Mesenchymal stem cell (in vitro differentiated cells and primary cell): Measurements from ENCODE around the gene TRIP12.

ENCODE experiments used
- DNase-seq: peaks from one replicate; pipeline ENCODE4 v3.0.0-alpha.2; 2013
- H2AFZ ChIP-seq: one replicate; pipeline ENCODE4 v1.6.1; 2013; ENCODE audit warnings: low read depth, mild to moderate bottlenecking, control low read depth, inconsistent platforms, low read length, moderate library complexity
- H2AK5ac ChIP-seq: 2 replicates; pipeline ENCODE4 v1.6.1; 2013; ENCODE audit warnings: low read length, moderate library complexity, mild to moderate bottlenecking, inconsistent platforms; ENCODE audit not compliant: severe bottlenecking
- H2BK120ac ChIP-seq: one replicate; pipeline ENCODE4 v1.6.1; 2013; ENCODE audit warnings: low read depth, mild to moderate bottlenecking, inconsistent platforms, low read length, moderate library complexity
- H2BK12ac ChIP-seq, 2 experiments: one replicate each; pipeline ENCODE4 v1.6.1; 2013; ENCODE audit warnings: inconsistent platforms in 2 of 2, low read length in 2 of 2, mild to moderate bottlenecking in 2 of 2, moderate library complexity in 2 of 2, control low read depth in 1 of 2
- H2BK15ac ChIP-seq: one replicate; pipeline ENCODE4 v1.6.1; 2013; ENCODE audit warnings: mild to moderate bottlenecking, low read depth, inconsistent platforms; ENCODE audit not compliant: poor library complexity, severe bottlenecking
- H2BK5ac ChIP-seq: 2 replicates; pipeline ENCODE4 v1.6.1; 2013; ENCODE audit warnings: low read depth, mild to moderate bottlenecking, low read length, control low read depth, inconsistent platforms; ENCODE audit not compliant: poor library complexity, severe bottlenecking
- H3K14ac ChIP-seq, 2 experiments: one replicate each; pipeline ENCODE4 v1.6.1; 2013; ENCODE audit warnings: inconsistent platforms in 2 of 2, low read length in 2 of 2, control low read depth in 1 of 2, mild to moderate bottlenecking in 1 of 2, moderate library complexity in 1 of 2
- H3K18ac ChIP-seq, 2 experiments: one replicate each; pipeline ENCODE4 v1.6.1; 2013; ENCODE audit warnings: inconsistent platforms in 2 of 2, low read length in 2 of 2, control low read depth in 1 of 2, low read depth in 1 of 2, mild to moderate bottlenecking in 1 of 2
- H3K23ac ChIP-seq, 2 experiments: one replicate each; pipeline ENCODE4 v1.6.1; 2013; ENCODE audit warnings: inconsistent platforms in 2 of 2, low read length in 2 of 2, mild to moderate bottlenecking in 2 of 2, moderate library complexity in 2 of 2, control low read depth in 1 of 2
- H3K27ac ChIP-seq: 2 replicates; pipeline ENCODE4 v1.5.1; 2013; ENCODE audit warnings: mild to moderate bottlenecking, moderate library complexity, low read length, control low read depth, inconsistent platforms; ENCODE audit not compliant: poor library complexity, severe bottlenecking
- H3K27me3 ChIP-seq, 2 experiments: 2 replicates each; pipeline versions ENCODE4 v1.6.1 to v1.7.0; 2013; ENCODE audit warnings: low read length in 2 of 2, mild to moderate bottlenecking in 2 of 2, moderate library complexity in 2 of 2, control low read depth in 1 of 2, inconsistent platforms in 1 of 2; ENCODE audit not compliant: control insufficient read depth in 1 of 2, insufficient read depth in 1 of 2
- H3K36me3 ChIP-seq, 2 experiments: 2 replicates each; pipeline versions ENCODE4 v1.6.1 to v1.7.0; 2013; ENCODE audit warnings: low read length in 2 of 2, control low read depth in 1 of 2, inconsistent platforms in 1 of 2, low read depth in 1 of 2, mild to moderate bottlenecking in 1 of 2; ENCODE audit not compliant: insufficient read depth in 2 of 2, control insufficient read depth in 1 of 2
- H3K4ac ChIP-seq, 2 experiments: one replicate each; pipeline ENCODE4 v1.6.1; 2013; ENCODE audit warnings: inconsistent platforms in 2 of 2, low read length in 2 of 2, mild to moderate bottlenecking in 2 of 2, moderate library complexity in 2 of 2, control low read depth in 1 of 2, low read depth in 1 of 2
- H3K4me1 ChIP-seq: 2 replicates; pipeline ENCODE4 v1.6.1; 2013; ENCODE audit warnings: low read depth, low read length, control low read depth; ENCODE audit not compliant: control insufficient read depth, insufficient read depth
- H3K4me2 ChIP-seq: 2 replicates; pipeline ENCODE4 v1.6.1; 2013; ENCODE audit warnings: low read length, mild to moderate bottlenecking, inconsistent platforms; ENCODE audit not compliant: poor library complexity, severe bottlenecking
- H3K4me3 ChIP-seq, 2 experiments: 2 replicates each; pipeline versions ENCODE4 v1.5.1 to v1.7.0; 2013; ENCODE audit warnings: low read length in 2 of 2, mild to moderate bottlenecking in 2 of 2, control low read depth in 1 of 2, low read depth in 1 of 2; ENCODE audit not compliant: insufficient read depth in 1 of 2
- H3K79me1 ChIP-seq: replicated peaks from 2 replicates; pipeline ENCODE4 v1.6.1; 2013; ENCODE audit warnings: mild to moderate bottlenecking, control low read depth, low read length, inconsistent platforms; ENCODE audit not compliant: poor library complexity, severe bottlenecking
- H3K9ac ChIP-seq: 2 replicates; pipeline ENCODE4 v1.7.0; 2013; ENCODE audit warnings: mild to moderate bottlenecking, low read length, moderate library complexity
- H3K9me3 ChIP-seq: 2 replicates; pipeline ENCODE4 v1.7.0; 2013; ENCODE audit warnings: mild to moderate bottlenecking, low read length; ENCODE audit not compliant: control insufficient read depth
- H4K8ac ChIP-seq: one replicate; pipeline ENCODE4 v1.6.1; 2013; ENCODE audit warnings: inconsistent platforms, mild to moderate bottlenecking, low read length, moderate library complexity
- H4K91ac ChIP-seq: one replicate; pipeline ENCODE4 v1.6.1; 2013; ENCODE audit warnings: mild to moderate bottlenecking, low read length, inconsistent platforms
- WGBS: methylation state at CpG from one replicate; pipeline ENCODE4 v1.1.7; 2013; ENCODE audit warnings: mixed read lengths; 5-methylcytosine and 5-hydroxymethylcytosine counted together

Gene TRIP12

DNA sequence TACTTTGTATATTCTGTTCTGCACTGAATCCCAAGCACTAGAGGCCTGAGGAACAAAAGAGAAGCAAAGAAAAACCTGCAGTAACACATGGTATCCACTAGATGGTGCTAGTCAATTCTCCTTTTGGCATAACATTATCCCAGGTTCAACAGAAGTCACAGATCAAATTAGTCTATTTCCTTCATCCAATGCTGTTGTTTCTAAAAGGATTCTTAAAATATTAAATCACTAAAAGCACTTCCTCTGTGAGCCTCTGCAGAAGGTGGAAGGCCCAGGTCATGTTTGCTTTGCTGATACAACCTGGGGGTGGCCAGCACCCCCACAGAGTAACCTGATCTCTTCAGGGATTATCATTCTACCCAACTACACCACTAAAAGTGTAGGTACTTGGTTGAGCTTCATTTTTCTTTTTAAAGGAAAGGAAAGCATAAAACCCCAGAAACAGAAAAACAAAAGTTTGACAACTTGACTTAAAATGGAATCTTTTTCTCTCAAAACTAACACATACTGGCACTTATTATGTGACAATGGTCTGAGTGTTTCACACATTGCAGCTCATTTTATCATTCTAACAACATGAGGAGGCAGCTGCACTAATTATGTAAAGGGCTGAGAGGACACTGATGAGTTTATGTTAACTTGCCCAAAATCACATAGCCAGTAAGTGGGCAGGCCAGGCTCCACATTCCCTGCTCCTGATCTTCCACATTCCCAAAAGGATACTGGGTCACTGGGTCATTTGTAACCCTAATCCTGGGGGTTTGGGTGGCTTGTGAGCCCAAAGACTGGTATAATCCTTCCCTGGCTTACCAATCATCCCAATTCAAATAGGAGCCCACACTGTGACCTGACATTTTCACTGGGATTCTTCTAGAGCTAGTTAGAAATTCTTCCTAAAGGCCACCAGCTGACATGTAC is 140.7 kb downstream of the TRIP12 start:
- peak; percentile 66 for DNase-seq
- H3K4ac ChIP-seq = no peak overlapping the region
- no peaks in the 10 kb centered on the region for H3K27me3 ChIP-seq
- peaks cover 9 to 90% of the 10 kb centered on the region in 2 experiments for H3K36me3 ChIP-seq
- no peak overlapping the region for H3K23ac ChIP-seq
- H3K4me3 ChIP-seq = no peak overlapping the region
- no peak overlapping the region for H2AFZ ChIP-seq
- peaks cover 23% of the 10 kb centered on the region for H3K79me1 ChIP-seq
- no peak overlapping the region for H2BK12ac ChIP-seq
- no peak overlapping the region for H2BK5ac ChIP-seq
- no peak overlapping the region for H3K18ac ChIP-seq
- H2AK5ac ChIP-seq = no peak overlapping the region
- H3K14ac ChIP-seq = no peak overlapping the region
- H2BK15ac ChIP-seq = no peak overlapping the region
- H3K9me3 ChIP-seq = no peaks in the 10 kb centered on the region
- no peak overlapping the region for H4K91ac ChIP-seq
- H3K4me1 ChIP-seq = peaks cover 5% of the 10 kb centered on the region
- H3K9ac ChIP-seq = peak overlapping the region; percentile 34
- H2BK120ac ChIP-seq = no peak overlapping the region
- no peak overlapping the region for H3K4me2 ChIP-seq
- peak overlapping the region; percentile 57 for H3K27ac ChIP-seq
- no peak overlapping the region for H4K8ac ChIP-seq

DNA sequence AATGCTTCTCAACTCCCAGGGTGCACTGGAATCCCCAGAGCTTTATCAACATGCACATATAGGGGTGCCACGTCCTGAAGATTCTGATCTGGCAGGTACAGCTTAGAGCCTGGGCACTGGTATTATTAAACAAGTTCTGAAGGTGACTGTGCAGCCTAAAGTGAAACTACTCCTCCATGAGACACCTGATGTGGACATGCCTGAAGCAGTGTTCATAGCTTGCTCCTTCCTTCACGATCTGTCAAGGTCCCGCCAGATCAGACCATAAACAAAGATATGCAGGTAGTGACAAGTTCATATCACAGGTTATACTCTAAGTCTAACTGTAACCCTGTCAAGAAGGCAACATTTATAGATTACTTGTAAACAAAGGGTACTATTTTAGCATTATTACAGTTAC is 142.2 kb downstream of the TRIP12 start:
- Histone ChIP-seq H3K18ac (no peak overlapping the region), H3K4me2 (no peak overlapping the region), H3K4ac (no peak overlapping the region), H3K79me1 (peaks cover 23% of the 10 kb centered on the region), H2AFZ (no peak overlapping the region), H3K36me3 (peaks cover 9 to 89% of the 10 kb centered on the region in 2 experiments), H3K27ac (no peak overlapping the region), H3K23ac (no peak overlapping the region), H2BK15ac (no peak overlapping the region), H3K4me1 (peaks cover 5% of the 10 kb centered on the region), H4K8ac (no peak overlapping the region), H3K9ac (no peak overlapping the region), H2BK5ac (no peak overlapping the region), H4K91ac (no peak overlapping the region), H3K9me3 (no peaks in the 10 kb centered on the region), H2BK12ac (no peak overlapping the region), H3K14ac (no peak overlapping the region), H2BK120ac (no peak overlapping the region), H3K27me3 (no peaks in the 10 kb centered on the region), H2AK5ac (no peak overlapping the region), H3K4me3 (no peak overlapping the region)
- DNase-seq = no peak
- 96% methylated on average over 2 of the region's 3 CpGs for WGBS

DNA sequence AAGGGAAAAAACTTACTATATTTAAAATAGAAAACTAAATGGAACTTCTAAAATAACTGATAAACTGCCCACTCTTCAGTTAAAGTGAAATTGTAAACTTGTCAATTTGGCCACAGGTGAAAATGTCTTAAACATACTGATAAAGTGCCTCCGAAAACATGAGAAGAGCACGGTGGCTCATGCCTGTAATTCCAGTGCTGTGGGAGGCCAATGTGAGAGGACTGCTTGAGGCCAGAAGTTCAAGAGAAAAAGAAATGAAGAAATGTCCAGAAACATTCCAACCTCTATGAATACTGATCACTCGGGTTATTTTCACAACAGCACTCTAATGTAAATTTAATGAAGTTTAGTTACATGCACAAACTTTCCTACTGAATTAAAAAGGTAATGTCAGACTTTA is 144.1 kb downstream of the TRIP12 start:
- no peak for DNase-seq
- Histone ChIP-seq H2BK120ac (no peak overlapping the region), H2AK5ac (no peak overlapping the region), H3K36me3 (peaks cover 21 to 98% of the 10 kb centered on the region in 2 experiments), H3K18ac (no peak overlapping the region), H2BK15ac (no peak overlapping the region), H4K8ac (no peak overlapping the region), H3K4ac (no peak overlapping the region), H3K27me3 (no peaks in the 10 kb centered on the region), H3K79me1 (peaks cover 30% of the 10 kb centered on the region), H3K23ac (no peak overlapping the region), H3K9ac (no peak overlapping the region), H2BK12ac (no peak overlapping the region), H3K9me3 (no peaks in the 10 kb centered on the region), H4K91ac (no peak overlapping the region), H3K14ac (no peak overlapping the region), H3K4me2 (no peak overlapping the region), H2BK5ac (no peak overlapping the region), H2AFZ (no peak overlapping the region), H3K27ac (no peak overlapping the region), H3K4me3 (no peak overlapping the region), H3K4me1 (peaks cover 5% of the 10 kb centered on the region)
- WGBS = 94% methylated on average over 2 of the region's 3 CpGs

- Histone ChIP-seq H3K23ac (no peak overlapping the region), H3K4ac (no peak overlapping the region), H2BK15ac (no peak overlapping the region), H3K79me1 (peaks cover 27% of the 10 kb centered on the region), H3K9ac (no peak overlapping the region), H2BK12ac (no peak overlapping the region), H2AK5ac (no peak overlapping the region), H3K18ac (no peak overlapping the region), H3K27ac (no peak overlapping the region), H3K27me3 (no peaks in the 10 kb centered on the region), H3K4me3 (no peak overlapping the region), H3K9me3 (no peaks in the 10 kb centered on the region), H3K36me3 (peaks cover 23 to 98% of the 10 kb centered on the region in 2 experiments), H4K91ac (no peak overlapping the region), H2BK120ac (no peak overlapping the region), H2BK5ac (no peak overlapping the region), H2AFZ (no peak overlapping the region), H3K4me2 (no peak overlapping the region), H3K14ac (no peak overlapping the region), H3K4me1 (peaks cover 3% of the 10 kb centered on the region), H4K8ac (no peak overlapping the region)
- DNase-seq = peak; percentile 21
- WGBS = 93% methylated on average over 3 of the region's 3 CpGs
Measured at GRCh38 chr2:229775614-229776313, 146.0 kb downstream of the TRIP12 start.
